Measurements from ENCODE around the gene TIRAP. TPM values are rescaled to one million over a fixed set of nuclear protein-coding genes. Genes with fewer than 3 reads are reported as not detected.
"Not testable (repeated sequence)": the region's sequence is repeated elsewhere in the genome, so short reads cannot be mapped to it uniquely, and the experiment has no call there.

Gene TIRAP, protein sequence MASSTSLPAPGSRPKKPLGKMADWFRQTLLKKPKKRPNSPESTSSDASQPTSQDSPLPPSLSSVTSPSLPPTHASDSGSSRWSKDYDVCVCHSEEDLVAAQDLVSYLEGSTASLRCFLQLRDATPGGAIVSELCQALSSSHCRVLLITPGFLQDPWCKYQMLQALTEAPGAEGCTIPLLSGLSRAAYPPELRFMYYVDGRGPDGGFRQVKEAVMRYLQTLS
- polyA plus RNA-seq (2011; rRNA removed) (5.8 and 7.2 TPM in 2 replicates), polyA minus RNA-seq (2011; rRNA and poly(A)+ RNA removed) (10.2 and 12.0 TPM in 2 replicates)

DNA sequence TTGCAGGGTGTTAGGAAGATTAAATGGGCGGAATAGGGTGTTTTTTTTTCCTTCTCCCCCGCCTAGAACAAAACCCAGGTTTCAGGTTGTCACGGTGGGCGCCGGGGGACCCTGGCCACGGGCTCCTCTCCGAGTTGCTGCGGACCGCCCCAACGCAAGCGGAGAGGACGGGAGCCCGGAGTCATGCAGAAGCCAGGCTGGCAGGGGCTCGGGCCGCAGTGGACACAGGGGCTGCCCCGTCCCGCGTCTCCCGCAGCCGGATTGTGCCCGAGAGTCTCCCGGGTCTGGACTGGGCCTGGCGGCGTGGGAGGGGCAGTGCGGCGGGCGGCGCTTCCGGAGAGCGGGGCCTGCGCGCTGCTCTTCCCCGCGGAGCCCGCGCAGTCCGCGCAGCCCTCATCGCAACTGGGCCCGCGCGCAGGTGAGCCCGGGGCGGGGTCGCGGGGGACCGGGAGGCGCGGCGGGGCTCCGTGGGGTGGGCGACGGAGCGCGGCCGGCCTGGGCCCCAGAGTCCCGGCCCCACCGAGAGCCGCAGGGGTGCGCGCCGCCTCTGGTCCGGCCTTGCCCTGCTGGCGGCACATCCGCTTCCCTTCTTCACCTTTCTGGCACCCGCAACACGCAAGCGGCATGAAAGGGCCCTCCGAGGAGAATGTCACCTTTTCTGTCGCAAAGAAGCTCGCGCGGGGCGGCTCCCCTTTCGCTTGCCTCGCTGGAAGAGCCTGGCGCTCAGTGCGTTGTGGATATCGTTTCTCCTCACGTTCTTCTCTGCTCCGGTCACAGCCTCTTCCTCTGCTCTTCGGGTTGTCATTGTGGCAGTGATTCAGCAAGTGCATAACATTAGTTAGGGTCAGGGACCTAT lies at the start of gene TIRAP:
TIRAP (plus strand) TSS at position 358 of the 856 bp plus-strand sequence. CDS start 7,802 bp downstream, outside the sequence.
- POLR2A ChIA-PET = no interaction called here
- Histone ChIP-seq H3K4me3 (ENCODE audit: low read depth, low read length) (peak within 1 kb of the TSS; percentile 74), H3K36me3 (ENCODE audit: control insufficient read depth, insufficient read depth, low read length) (peaks cover 3% of the 10 kb centered on the region; the same call in 1 of the 2 replicates), H3K27me3 (ENCODE audit: control insufficient read depth, insufficient read depth, low read length) (no peaks in the 10 kb centered on the region)
- CTCF ChIA-PET = interaction anchor here (0.6 to 1.3 kb wide), 3 partner anchors 10 to 18 kb away, joined by 3 to 4 read pairs (median 4); no protein-coding TSS in a partner anchor
- TF ChIP-seq, protein P1, sequence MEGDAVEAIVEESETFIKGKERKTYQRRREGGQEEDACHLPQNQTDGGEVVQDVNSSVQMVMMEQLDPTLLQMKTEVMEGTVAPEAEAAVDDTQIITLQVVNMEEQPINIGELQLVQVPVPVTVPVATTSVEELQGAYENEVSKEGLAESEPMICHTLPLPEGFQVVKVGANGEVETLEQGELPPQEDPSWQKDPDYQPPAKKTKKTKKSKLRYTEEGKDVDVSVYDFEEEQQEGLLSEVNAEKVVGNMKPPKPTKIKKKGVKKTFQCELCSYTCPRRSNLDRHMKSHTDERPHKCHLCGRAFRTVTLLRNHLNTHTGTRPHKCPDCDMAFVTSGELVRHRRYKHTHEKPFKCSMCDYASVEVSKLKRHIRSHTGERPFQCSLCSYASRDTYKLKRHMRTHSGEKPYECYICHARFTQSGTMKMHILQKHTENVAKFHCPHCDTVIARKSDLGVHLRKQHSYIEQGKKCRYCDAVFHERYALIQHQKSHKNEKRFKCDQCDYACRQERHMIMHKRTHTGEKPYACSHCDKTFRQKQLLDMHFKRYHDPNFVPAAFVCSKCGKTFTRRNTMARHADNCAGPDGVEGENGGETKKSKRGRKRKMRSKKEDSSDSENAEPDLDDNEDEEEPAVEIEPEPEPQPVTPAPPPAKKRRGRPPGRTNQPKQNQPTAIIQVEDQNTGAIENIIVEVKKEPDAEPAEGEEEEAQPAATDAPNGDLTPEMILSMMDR (IDR thresholded peaks at IDR 0.05; ENCODE audit: insufficient read depth, low read depth, low read length) = no peak
- no peak for DNase-seq (ENCODE audit: low read depth)

DNA sequence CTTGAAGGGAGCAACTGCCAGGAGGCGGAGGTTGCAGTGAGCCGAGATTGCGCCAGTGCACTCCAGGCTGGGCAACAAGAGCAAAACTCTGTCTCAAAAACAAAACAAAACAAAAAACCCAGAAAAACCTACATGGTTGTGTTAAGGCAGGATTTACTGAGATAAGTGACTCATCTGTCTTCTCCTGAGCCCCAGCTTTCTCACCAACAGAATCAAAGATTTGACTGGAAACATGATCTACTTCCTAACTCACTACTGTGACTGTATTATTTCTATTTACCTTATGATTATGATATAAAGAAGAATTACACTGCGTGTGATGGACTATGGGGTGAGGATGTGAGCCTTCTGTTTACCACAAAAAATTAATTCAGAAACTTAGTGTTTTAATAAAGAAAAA lies 49.5 kb upstream of the TIRAP start:
- Histone ChIP-seq H3K36me3 (ENCODE audit: control insufficient read depth, insufficient read depth, low read length) (peaks cover 1% of the 10 kb centered on the region), H3K4me3 (ENCODE audit: low read depth, low read length) (no peak overlapping the region), H3K27me3 (ENCODE audit: control insufficient read depth, insufficient read depth, low read length) (no peaks in the 10 kb centered on the region)
- TF ChIP-seq, protein P1 (IDR thresholded peaks at IDR 0.05; ENCODE audit: insufficient read depth, low read depth, low read length) = no peak
- ChIA-PET CTCF (no interaction called here), POLR2A (no interaction called here)
- DNase-seq (ENCODE audit: low read depth) = no peak

DNA sequence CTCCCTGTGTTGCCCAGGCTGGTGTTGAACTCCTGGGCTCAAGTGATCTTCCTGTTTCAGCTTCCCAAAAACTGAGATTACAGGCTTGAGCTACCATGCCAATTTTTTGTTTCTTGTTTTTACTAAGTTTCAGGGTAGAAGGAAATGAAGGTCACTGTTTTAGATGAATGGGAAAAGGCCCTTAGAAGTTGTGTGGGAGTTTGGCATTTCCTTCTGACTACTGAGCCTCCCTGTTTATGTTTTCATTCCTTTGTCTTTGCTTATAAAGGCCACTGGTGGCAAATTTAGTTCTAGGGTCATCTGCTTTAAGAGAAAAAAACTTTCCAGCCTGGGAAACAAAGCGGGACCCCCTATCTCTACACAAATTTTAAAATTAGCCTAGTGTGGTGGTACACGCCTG lies 36.3 kb upstream of the TIRAP start:
- DNase-seq (ENCODE audit: low read depth) = no peak
- ChIA-PET POLR2A (no interaction called here), CTCF (interaction anchor here (1.4 kb wide), 1 partner anchor 8 kb away, joined by 3 read pairs; no protein-coding TSS in a partner anchor)
- no peak overlapping the region for H3K4me3 ChIP-seq (ENCODE audit: low read depth, low read length)
- TF ChIP-seq, protein P1 (IDR thresholded peaks at IDR 0.05; ENCODE audit: insufficient read depth, low read depth, low read length) = no peak
- H3K27me3 ChIP-seq (ENCODE audit: control insufficient read depth, insufficient read depth, low read length) = no peaks in the 10 kb centered on the region
- H3K36me3 ChIP-seq (ENCODE audit: control insufficient read depth, insufficient read depth, low read length) = peaks cover 4% of the 10 kb centered on the region

- no peaks in the 10 kb centered on the region for H3K27me3 ChIP-seq (ENCODE audit: control insufficient read depth, insufficient read depth, low read length)
- POLR2A ChIA-PET = no interaction called here
- peaks cover 5% of the 10 kb centered on the region; the same call in 1 of the 2 replicates for H3K36me3 ChIP-seq (ENCODE audit: control insufficient read depth, insufficient read depth, low read length)
- CTCF ChIA-PET = no interaction called here
- TF ChIP-seq, protein P1 (IDR thresholded peaks at IDR 0.05; ENCODE audit: insufficient read depth, low read depth, low read length) = no peak
- no peak for DNase-seq (ENCODE audit: low read depth)
- H3K4me3 ChIP-seq (ENCODE audit: low read depth, low read length) = no peak overlapping the region
Measured at GRCh38 chr11:126253265-126253664, 29.6 kb upstream of the TIRAP start.

DNA sequence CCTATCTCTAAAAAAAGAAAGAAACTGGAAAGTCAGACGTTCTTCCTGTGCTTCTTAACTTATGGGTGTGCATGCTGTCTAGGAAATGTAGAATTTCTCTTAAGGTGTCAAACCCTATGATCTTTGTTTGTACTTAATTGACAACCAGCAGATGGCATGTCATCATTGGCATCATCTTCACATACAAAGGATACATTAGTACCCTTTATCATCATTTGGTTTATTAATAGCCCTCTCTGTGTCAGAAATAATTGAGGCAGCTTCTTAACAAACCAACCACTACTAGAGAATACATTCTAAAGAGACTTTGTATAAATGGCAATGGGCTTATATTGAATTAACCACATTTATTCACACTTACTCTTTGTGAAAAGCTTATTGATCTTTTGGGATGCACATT lies 28.1 kb upstream of the TIRAP start:
- TF ChIP-seq, protein P1 (IDR thresholded peaks at IDR 0.05; ENCODE audit: insufficient read depth, low read depth, low read length) = no peak
- peaks cover 5% of the 10 kb centered on the region; the same call in 1 of the 2 replicates for H3K36me3 ChIP-seq (ENCODE audit: control insufficient read depth, insufficient read depth, low read length)
- no peak overlapping the region for H3K4me3 ChIP-seq (ENCODE audit: low read depth, low read length)
- ChIA-PET CTCF (interaction anchor here (1.0 to 1.1 kb wide), 2 partner anchors 9 to 11 kb away, joined by 3 read pairs; no protein-coding TSS in a partner anchor), POLR2A (no interaction called here)
- DNase-seq (ENCODE audit: low read depth) = no peak
- no peaks in the 10 kb centered on the region for H3K27me3 ChIP-seq (ENCODE audit: control insufficient read depth, insufficient read depth, low read length)

DNA sequence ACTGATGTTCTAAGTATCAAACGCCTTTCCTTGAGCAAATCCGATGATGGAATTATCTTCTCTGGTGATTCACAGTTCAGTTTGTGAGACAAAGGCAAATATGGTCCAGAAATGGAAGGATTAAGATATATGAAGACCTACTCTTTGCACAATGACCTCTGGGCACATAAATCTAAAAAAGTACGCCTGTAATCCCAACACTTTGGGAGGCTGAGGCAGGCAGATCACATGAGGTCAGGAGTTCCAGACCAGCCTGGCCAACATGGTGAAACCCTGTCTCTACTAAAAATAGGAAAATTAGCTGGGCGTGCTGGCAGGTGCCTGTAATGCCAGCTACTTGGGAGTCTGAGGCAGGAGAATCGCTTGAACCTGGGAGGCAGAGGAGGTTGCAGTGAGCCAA lies 27.4 kb upstream of the TIRAP start:
- DNase-seq (ENCODE audit: low read depth); H3K4me3 ChIP-seq (ENCODE audit: low read depth, low read length); H3K27me3 ChIP-seq (ENCODE audit: control insufficient read depth, insufficient read depth, low read length); POLR2A ChIA-PET; H3K36me3 ChIP-seq (ENCODE audit: control insufficient read depth, insufficient read depth, low read length): not testable (repeated sequence)
- CTCF ChIA-PET = interaction anchor here (1.1 kb wide), 1 partner anchor 9 kb away, joined by 3 read pairs; no protein-coding TSS in a partner anchor
